HG02938 (cell line): ENCODE measurements around the gene ANO4.

Source experiments
- ATAC-seq: cut with Tn5 transposase; IDR thresholded peaks from one replicate; pipeline ENCODE4 v1.9.1; 2021; ENCODE audit warnings: mild to moderate bottlenecking, moderate library complexity; ENCODE audit not compliant: unreplicated experiment

Gene ANO4

DNA sequence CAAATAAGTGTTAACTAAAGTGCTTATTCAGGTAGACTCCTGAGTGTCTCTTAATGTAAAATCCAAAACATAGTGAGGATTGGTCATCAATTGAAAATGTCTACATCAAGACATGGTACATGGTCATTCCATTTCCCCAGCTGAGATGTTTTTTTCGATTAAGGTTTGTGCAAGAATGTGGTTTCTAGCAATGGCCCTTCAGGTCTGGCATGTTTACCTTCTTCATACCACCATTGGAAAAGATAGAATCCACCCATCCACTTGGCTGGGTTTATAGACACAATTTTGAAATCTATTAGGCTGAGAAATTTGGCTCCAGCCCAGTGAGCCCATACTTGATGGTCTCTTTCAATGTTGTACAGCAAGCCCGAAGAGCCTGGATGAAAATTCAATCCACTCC is 145.9 kb downstream of the ANO4 start:
- ATAC-seq: no peak

GRCh38 chr12:100942984-100943749 is 148.6 kb downstream of the ANO4 start:
- ATAC-seq: no peak

DNA sequence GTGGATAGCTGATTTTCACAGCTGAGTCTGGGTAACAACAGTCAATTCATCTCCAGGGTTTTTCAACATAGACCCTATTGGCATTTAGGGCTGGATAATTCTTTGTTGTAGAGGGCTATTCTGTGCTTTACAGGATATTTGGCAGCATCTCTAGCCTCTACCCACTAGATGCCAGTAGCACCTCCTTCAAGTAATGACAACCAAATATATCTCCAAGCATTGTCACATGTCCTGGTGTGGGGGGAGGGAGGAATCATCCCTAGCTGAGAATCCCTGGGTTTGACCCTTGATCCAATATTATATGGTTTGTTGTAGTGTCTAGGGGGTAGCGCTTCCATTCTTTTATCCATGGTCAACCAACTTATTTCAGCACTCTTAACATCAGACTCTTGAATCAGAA is 157.2 kb downstream of the ANO4 start:
- ATAC-seq: no peak

DNA sequence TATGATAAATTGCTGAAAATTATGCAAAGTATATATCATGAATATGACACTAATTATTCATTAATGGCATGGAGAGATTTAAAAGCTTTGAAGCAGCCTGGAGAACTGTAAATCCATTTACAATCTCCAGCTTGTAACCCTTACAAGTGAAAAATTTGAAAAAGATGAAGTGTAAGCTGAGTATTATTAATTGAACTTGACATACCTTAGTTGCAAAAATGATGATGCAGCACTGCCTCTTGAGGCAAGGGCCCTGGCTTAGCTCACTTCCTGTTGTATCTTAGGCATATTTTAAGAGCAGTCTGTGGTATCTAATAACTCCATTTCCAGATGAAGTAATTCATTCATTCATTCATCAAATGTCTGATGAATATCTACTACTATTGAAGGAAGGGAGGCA is 158.6 kb downstream of the ANO4 start:
- ATAC-seq: no peak

DNA sequence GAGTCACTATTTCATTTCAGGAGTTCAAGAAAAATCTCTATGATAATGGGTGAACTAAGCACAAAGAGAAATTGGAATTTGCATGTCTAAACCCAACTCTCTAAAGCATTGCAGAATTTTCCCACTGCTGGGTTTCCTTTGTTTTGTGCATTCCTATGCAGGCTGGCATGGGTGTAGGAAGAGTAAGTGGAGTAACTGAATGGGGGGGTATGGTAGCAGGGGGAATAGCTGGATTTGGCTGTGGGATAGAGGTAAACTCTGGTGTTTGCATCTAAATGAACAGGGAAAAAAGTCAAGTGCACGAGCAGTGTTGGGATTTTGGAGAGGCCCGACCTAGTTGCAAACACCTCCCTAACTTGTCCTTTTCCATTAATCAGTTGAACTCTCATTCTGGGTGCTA is 159.1 kb downstream of the ANO4 start:
- ATAC-seq: no peak

GRCh38 chr12:100954118-100954517 is 159.5 kb downstream of the ANO4 start:
- no peak for ATAC-seq

DNA sequence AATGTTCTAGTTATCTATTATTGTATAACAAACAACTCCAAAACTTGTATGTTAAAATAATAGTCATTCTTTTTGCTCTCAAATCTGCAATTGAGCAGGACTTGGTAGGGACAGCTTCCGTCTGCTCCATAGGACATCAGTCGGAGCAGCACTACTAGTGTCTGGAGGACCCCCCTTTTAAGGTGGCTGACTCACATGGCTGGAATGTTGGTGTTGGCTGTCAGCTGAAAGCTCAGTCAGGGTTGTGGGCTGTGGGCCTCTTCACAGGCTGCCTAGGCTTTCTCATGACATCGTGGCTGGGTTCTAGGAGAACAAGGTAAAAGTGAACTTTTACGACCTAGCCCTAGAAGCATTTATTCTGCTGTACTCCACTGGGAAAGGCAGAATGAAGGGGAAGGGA is 160.6 kb downstream of the ANO4 start:
- ATAC-seq: no peak

GRCh38 chr12:100956311-100956852 is 161.8 kb downstream of the ANO4 start:
- ATAC-seq: no peak

DNA sequence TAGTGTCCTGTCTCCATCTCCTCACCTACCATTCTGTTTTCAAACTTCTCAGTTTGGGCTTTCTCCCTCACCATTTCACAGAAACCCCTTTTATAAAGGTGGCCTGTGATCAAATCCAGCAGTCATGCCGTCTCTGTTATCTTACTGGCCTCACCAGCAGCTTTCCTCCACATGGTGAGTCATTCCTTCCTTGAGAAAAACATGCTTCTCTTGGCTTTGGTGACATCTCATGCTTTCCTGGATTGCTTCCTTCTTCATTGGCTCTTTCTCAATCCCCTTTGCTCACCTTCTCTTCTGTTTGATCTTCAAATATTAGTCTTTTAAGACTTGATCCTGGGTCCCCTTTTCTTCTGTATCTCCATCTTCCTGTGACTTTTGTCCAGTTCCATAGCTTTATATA is 164.9 kb downstream of the ANO4 start:
- no peak for ATAC-seq

DNA sequence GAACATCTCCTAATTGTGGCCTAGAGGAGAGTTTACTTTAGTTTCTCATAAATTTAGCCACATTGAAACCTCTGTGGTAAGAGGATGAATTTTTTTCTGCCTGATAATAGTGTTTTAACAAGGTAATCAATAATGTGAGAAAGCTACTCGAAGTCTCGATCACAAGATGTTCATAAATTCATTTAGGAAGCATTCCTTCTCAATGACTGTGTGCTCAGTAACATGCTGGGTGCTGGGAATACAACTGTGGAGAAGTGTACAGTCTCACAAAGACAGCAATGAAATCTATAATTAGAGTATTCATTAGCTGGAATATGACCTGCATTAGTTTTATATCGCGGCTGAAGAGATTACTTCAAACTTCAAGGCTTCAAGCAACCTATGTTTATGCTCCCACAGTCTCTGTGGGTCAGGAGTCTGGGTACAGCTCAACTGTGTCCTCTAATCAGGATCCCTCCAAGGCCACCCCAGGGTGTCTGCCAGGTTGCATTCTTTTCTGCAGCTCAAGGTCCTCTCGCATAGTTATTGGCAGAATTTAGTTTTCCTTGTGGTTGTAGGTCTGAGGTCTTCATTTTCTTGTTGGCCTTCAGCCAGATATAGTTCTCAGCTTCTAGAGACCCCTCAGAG is 167.6 kb downstream of the ANO4 start:
- ATAC-seq: no peak

DNA sequence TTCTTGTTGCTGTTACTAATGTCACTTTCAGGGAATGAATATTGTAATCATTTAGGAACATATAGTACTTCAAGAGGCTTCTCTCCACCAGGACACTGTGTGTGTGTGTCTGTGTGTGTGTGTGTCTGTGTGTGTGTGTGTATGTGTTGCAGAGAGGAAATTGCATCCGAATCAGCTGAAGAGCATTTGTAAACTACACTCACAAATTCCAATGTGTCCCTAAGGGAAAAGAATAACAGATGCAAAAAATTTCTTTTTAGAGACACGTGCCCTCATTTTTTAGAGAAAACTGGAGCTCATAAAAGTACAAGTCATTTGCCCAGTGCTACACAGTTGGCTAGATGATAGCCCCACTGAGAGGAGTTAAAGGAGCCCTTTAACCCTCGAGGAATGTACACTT is 168.8 kb downstream of the ANO4 start:
- no peak for ATAC-seq

DNA sequence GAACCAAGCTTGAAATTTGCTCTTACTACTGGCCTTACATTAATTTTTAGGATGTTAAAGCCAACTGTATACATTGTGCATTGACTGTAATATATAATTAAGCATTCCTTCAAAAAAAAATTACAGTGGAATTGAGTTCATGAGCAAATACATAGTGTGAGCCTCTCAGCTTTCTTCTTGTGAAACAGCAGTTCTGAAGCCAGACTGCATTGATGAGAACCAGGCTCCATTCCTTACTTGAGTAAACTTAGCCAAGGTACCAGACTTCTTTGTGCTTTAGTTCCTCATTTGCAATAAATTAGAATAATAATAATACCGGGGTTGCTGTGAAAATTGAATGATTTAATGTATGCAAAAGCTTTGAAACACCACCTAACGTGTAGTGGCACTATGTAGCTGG is 169.5 kb downstream of the ANO4 start:
- no peak for ATAC-seq

DNA sequence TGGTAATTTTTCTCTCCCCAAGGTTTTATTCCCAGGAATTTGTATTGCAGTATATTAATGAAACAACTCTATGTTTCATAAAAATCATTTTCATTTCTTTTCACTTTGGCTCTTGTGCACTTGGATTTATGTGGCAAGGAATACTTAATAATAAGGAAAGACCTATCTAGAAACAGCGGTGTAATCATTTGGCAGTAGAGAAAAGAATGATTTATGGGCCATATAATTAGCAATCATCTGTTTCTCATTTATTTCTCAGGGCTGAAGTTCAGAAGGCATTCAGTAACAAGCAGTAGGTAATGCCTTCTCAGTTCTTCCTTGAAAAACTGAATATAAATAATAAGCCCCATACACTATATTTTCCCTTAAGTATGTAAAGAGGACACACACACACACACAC is 172.6 kb downstream of the ANO4 start:
- no peak for ATAC-seq

GRCh38 chr12:100970894-100971293 is 176.3 kb downstream of the ANO4 start:
- no peak for ATAC-seq

DNA sequence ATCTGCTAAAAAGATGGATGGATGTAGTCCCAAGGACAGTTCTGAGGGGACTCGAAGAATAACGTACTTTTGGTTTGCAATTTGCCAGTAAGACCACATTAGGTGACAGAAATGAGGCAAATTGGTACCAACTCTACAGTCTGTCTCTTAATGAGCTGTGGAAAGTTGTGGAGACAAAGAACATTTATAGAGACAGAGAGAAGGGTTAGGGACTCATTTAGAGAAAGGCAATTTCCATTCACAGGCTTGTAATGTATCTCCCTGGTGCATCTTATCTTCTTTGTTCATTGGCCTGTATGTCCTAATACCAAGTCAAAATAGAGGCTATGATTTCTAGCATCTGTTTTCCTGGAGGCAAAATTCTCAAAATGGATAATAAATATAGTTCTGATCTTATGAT is 177.5 kb downstream of the ANO4 start:
- ATAC-seq: no peak

- ATAC-seq: no peak
These were observed 179.8 kb downstream of the ANO4 start for GRCh38 chr12:100974341-100974740.

GRCh38 chr12:100974747-100975146 is 180.2 kb downstream of the ANO4 start:
- no peak for ATAC-seq

GRCh38 chr12:100976735-100977134 is 182.2 kb downstream of the ANO4 start:
- ATAC-seq: no peak

DNA sequence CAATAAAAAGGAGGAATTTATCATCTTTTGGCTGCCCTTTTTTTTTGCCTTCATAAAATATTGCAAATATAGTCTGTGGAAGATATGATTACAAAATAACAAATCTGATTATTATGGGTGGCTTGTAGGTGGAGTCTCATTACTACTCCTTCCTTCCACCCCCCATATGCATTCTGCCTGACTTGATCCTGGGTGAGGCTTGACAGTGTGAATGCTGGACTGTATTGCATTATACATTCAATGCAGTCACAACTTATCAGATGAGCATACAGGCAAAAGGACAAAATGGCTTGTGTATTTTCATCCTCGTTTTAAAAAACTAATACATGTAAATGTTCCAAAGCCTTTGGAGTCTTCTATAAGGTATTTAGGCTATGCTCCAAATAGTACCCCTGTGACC is 186.3 kb downstream of the ANO4 start:
- no peak for ATAC-seq

DNA sequence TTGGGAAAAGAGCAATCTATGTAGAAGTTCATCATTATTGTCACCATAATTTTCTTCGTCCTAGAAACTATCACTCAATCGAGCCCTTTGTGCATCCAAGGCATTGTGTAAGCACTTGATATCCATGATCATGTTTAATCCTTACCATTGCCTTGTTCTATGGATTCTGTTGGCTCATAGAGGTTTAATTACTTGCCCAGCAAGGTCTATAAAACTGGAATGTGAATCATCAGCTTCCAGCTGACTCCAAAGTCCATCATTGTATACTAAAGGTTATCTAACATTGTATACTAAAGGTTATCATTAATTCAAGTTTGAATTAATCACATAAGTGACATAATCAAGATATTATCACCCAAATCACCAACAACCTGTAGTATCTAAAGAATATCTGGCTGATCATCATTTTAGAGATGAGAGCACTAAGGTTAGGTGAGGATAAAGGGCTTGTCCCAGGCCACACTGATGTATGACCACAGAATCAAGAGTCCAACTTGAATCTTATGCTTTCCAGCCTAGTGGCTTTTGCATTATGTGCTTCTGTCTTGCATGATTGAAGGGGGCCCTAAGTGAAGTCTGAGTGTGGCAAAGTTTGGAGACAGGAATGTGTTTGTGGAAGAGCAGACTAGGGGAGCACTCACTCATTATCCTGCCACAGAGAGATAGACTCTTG is 188.1 kb downstream of the ANO4 start:
- ATAC-seq: no peak

GRCh38 chr12:100984796-100985195 is 190.2 kb downstream of the ANO4 start:
- no peak for ATAC-seq
